Ammon's horn (tissue), 1 donor: ENCODE data around the gene FLT3LG.
"Not testable (repeated sequence)": the region's sequence is repeated elsewhere in the genome, so short reads cannot be mapped to it uniquely, and the experiment has no call there.

Source experiments
- DNase-seq: peaks from one replicate; pipeline ENCODE4 v3.0.0-alpha.2; 2016; ENCODE audit warnings: low spot score

Gene FLT3LG

DNA sequence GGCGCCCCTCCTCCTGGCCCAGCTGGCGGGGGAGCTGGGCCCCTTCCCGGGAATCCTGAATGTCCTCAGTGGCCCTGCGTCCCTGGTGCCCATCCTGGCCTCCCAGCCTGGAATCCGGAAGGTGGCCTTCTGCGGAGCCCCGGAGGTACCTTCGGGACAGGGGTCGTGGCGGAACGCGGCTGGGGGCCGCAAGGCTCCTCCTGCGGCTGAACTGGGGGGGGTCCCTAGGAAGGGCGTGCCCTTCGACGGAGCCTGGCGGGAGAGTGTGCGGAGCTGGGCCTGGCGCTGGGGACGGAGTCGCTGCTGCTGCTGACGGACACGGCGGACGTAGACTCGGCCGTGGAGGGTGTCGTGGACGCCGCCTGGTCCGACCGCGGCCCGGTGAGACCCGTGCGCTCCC, 12.4 kb upstream of the FLT3LG start:
- no peak for DNase-seq

DNA sequence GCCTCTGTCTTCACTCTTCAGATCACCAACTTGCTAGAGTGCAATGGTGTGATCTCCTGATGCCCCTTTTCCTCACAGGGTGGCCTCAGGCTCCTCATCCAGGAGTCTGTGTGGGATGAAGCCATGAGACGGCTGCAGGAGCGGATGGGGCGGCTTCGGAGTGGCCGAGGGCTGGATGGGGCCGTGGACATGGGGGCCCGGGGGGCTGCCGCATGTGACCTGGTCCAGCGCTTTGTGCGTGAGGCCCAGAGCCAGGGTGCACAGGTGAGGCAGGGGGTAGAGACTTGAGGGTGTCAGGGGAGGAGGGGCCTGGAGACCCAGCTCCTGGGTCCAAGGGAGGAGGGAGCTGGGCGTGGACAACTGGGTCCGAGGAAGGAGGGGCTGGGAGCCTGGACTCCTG, 11.5 kb upstream of the FLT3LG start:
- no peak for DNase-seq

GRCh38 chr19:49463960-49464740, 9.9 kb upstream of the FLT3LG start:
- no peak for DNase-seq

GRCh38 chr19:49465371-49465770, 8.6 kb upstream of the FLT3LG start:
- DNase-seq: no peak

GRCh38 chr19:49468199-49468598, 5.8 kb upstream of the FLT3LG start:
- DNase-seq: no peak

DNA sequence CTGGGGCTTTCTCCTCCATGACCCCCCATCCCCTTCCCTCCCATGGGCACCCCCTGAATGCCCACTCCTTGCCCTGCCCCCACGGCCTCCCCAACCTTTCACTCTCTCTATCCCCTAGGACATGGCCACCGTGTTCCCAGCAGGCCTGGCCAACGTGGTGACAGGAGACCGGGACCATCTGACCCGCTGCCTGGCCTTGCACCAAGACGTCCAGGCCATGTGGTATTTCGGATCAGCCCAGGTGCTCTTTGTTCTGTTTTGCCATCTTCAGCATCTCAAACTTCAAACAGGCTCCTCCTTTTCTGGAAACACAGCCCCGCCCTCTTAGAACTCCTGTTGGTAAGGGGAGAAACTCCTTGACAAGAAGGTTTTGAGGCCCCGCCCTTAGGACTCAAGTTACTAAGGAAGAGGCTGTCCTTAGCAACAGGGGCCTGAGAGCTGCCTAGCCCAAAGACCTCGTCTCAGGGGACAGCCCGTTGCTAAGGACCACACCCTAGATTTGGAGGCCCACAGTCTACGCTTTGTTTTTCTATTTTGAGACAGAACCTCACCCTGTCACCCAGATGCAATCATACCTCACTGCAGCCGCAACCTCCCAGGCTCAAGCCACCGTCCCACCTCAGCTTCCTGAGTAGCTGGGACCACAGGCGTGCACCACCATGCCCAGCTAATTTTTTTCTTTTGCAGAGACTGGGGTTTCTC, 5.1 kb upstream of the FLT3LG start:
- no peak for DNase-seq

DNA sequence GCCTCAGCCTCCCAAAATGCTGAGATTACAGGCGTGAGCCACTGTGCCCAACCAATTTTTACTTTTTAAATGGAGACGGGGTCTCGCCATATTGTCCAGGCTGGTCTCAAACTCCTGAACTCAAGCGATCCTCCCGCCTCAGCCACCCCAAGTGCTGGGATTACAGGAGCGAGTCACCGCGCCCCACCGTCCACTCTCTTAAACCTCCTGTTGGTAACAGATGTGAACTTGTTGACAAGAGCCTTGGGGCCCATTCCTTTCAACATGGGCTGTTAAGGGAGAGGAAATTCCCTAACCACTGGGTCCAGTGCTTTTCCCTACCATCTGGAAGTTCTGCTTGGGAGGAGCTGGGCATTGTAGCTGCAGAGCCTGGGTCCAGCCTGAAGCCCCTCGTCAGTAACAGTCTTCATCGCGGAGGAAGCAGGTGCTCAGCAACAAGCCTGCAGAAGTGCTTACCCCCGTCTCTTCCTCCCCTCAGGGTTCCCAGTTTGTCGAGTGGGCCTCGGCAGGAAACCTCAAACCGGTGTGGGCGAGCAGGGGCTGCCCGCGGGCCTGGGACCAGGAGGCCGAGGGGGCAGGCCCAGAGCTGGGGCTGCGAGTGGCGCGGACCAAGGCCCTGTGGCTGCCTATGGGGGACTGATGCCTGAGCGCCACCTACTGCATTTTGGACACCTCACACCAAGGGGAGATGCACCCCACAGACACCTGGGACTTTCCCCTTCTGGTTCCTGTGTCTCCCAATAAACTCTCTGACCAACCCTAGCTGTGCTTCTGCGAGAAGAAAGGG, 4.0 kb upstream of the FLT3LG start:
- no peak for DNase-seq

- no peak for DNase-seq
These were observed 3.4 kb upstream of the FLT3LG start for GRCh38 chr19:49470615-49470978.

- DNase-seq: no peak
These were observed 1.1 kb upstream of the FLT3LG start for GRCh38 chr19:49472936-49473335.

- not testable (repeated sequence) for DNase-seq
These were observed 531 bp upstream of the FLT3LG start for GRCh38 chr19:49473501-49473867.

- DNase-seq: no peak
These were observed 518 bp downstream of the FLT3LG start for GRCh38 chr19:49474542-49474924.

GRCh38 chr19:49475191-49475917, 1.3 kb downstream of the FLT3LG start:
- no peak for DNase-seq

GRCh38 chr19:49475995-49476880, 2.2 kb downstream of the FLT3LG start:
- DNase-seq: no peak

- DNase-seq: no peak
These were observed 6.1 kb downstream of the FLT3LG start for GRCh38 chr19:49479975-49480628.

DNA sequence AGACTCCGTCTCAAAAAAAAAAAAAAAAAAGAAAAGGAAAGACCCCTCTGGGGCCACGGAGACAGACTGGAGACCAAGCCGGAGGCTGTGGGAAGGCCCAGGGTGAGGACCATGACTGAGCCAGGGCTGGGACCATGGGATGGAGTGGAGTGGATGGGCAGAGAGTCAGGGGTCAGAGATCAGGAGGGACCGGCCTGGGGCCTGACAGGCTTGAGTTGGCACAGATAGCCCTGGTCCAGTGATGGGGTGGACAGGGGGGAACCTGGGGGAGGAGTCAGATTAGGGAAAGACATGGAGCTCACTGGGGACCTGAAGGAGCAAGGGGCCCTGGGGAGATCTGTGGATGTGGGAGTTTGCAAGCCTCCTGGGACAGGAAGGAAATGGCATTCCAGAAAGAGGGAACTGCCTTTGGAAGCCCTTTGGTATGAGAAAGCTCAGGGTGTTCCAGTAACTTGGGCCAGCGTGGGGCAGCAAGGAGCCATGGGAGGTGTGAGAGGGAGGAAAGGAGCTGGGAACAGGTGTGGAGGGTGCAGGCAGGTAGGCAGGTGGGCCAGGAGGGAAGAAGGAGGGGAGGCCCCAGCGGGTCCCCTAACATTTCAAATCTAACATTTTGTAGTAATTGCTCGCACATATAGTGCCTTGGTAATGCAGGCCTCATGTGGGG, 7.1 kb downstream of the FLT3LG start:
- no peak for DNase-seq

GRCh38 chr19:49486232-49486631, 12.2 kb downstream of the FLT3LG start:
- no peak for DNase-seq

- no peak for DNase-seq
These were observed 12.8 kb downstream of the FLT3LG start for GRCh38 chr19:49486710-49487276.

DNA sequence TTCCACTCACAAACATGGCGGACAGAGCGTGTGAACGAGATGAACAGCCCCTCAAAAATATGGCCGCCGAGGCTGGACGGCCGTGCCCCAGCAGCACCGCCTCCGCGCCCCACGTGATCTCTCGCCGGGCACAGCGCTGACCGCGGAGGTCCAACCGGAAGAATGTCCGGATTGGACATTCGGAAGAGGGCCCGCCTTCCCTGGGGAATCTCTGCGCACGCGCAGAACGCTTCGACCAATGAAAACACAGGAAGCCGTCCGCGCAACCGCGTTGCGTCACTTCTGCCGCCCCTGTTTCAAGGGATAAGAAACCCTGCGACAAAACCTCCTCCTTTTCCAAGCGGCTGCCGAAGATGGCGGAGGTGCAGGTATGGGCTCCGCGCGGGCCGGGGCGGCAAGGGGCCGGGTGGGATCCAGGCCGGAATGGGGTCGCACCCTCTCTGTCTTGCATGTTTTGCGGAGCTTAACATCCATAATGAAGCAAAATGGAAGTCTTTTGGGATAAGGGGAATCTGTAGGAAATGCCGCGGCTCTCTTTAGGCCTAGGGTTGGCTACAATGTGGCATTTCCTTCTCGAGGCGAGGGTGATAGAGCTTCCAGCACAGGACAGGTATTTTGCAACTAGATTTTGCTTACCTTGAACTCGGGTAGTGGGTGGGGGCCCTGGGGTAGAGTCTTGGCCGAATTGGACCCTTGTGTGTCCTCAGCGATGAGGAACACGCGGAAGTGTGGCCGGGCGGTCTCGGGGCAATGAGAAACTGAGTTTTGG, 13.4 kb downstream of the FLT3LG start, which contains the start of gene RPL13A:
Gene RPL13A (plus strand): TSS at position 332 of the 769 bp plus-strand sequence. CDS start 22 bp downstream, at position 354.
- DNase-seq: peak; percentile 99
